ENCODE measurements around the gene GRIN3B.

Gene GRIN3B

GRCh38 chr19:1053176-1054101, 53.2 kb downstream of the GRIN3B start:
- DNase-seq = no peak
- Histone ChIP-seq H3K27ac (no peak overlapping the region), H3K4me3 (ENCODE audit: low read depth, low read length) (no peak overlapping the region), H3K36me3 (replicated peaks) (no peaks in the 10 kb centered on the region), H3K27me3 (replicated peaks) (no peaks in the 10 kb centered on the region)
- in situ Hi-C loops (cut with HindIII; ENCODE audit: low pct_ligation_motif_present, low sequenced_read_pairs) = no loop called here
- TF ChIP-seq CTCF (IDR thresholded peaks at IDR 0.05; ENCODE audit: low read depth, low read length, missing control alignments) = no peak

- no peaks in the 10 kb centered on the region for H3K27me3 ChIP-seq (replicated peaks)
- H3K36me3 ChIP-seq (replicated peaks) = no peaks in the 10 kb centered on the region
- TF ChIP-seq CTCF (IDR thresholded peaks at IDR 0.05; ENCODE audit: low read depth, low read length, missing control alignments) = no peak
- DNase-seq = no peak
- H3K4me3 ChIP-seq (ENCODE audit: low read depth, low read length) = no peak overlapping the region
- H3K27ac ChIP-seq = no peak overlapping the region
- in situ Hi-C loops (cut with HindIII; ENCODE audit: low pct_ligation_motif_present, low sequenced_read_pairs) = no loop called here
These were observed 54.1 kb downstream of the GRIN3B start for GRCh38 chr19:1054102-1055027.

- no peak for DNase-seq
- Histone ChIP-seq H3K27ac (no peak overlapping the region), H3K27me3 (replicated peaks) (no peaks in the 10 kb centered on the region), H3K4me3 (ENCODE audit: low read depth, low read length) (no peak overlapping the region), H3K36me3 (replicated peaks) (no peaks in the 10 kb centered on the region)
- no peak for TF ChIP-seq CTCF (IDR thresholded peaks at IDR 0.05; ENCODE audit: low read depth, low read length, missing control alignments)
- in situ Hi-C loops (cut with HindIII; ENCODE audit: low pct_ligation_motif_present, low sequenced_read_pairs) = no loop called here
These were observed 54.8 kb downstream of the GRIN3B start for GRCh38 chr19:1055028-1055425.

GRCh38 chr19:1055886-1056620, 55.8 kb downstream of the GRIN3B start:
- no peak for DNase-seq
- Histone ChIP-seq H3K36me3 (replicated peaks) (no peaks in the 10 kb centered on the region), H3K4me3 (ENCODE audit: low read depth, low read length) (no peak overlapping the region), H3K27me3 (replicated peaks) (no peaks in the 10 kb centered on the region), H3K27ac (no peak overlapping the region)
- TF ChIP-seq CTCF (IDR thresholded peaks at IDR 0.05; ENCODE audit: low read depth, low read length, missing control alignments) = no peak
- in situ Hi-C loops (cut with HindIII; ENCODE audit: low pct_ligation_motif_present, low sequenced_read_pairs) = no loop called here

- DNase-seq = peak; percentile 58
- in situ Hi-C loops (cut with HindIII; ENCODE audit: low pct_ligation_motif_present, low sequenced_read_pairs) = no loop called here
- no peak for TF ChIP-seq CTCF (IDR thresholded peaks at IDR 0.05; ENCODE audit: low read depth, low read length, missing control alignments)
- Histone ChIP-seq H3K27me3 (replicated peaks) (no peaks in the 10 kb centered on the region), H3K4me3 (ENCODE audit: low read depth, low read length) (no peak overlapping the region), H3K36me3 (replicated peaks) (no peaks in the 10 kb centered on the region), H3K27ac (no peak overlapping the region)
These were observed 57.1 kb downstream of the GRIN3B start for GRCh38 chr19:1057176-1057855.

All from brain microvascular endothelial cell (primary cell).